A549 (cell line): ENCODE data around the gene CD40LG. TPM values are rescaled to one million over a fixed set of nuclear protein-coding genes. Genes with fewer than 3 reads are reported as not detected.

ENCODE experiments used
- ATAC-seq, 2 experiments: fragments of 200-7000 bp in 1 of 2; fragments of >200 bp in 1 of 2; cut with Nextera tagmentation in 1 of 2; cut with Tn5 transposase in 1 of 2; 3 replicates each; pipeline versions ENCODE4 v1.8.0 to v1.9.1; 2018 to 2020; ENCODE audit warnings: mild to moderate bottlenecking in 1 of 2, moderate library complexity in 1 of 2
- CTCF ChIA-PET: fragments of 300-600 bp; sonication (Branson Sonifier 250); formaldehyde crosslinking; extraction: SDS; loops from one replicate; lab custom pipeline; 2021; ENCODE audit warnings: antibody characterized with exemption, inconsistent platforms; lab: Yijun Ruan, JAX
- POLR2A ChIA-PET: fragments of 350-600 bp; formaldehyde crosslinking; extraction: SDS; loops from one replicate; lab custom pipeline; 2021; ENCODE audit warnings: antibody characterized with exemption, inconsistent platforms; lab: Yijun Ruan, JAX
- DNase-seq, 2 experiments: peaks; one replicate each; pipeline versions ENCODE4 v3.0.0 to v3.0.0-alpha.2; 2011 to 2016; ENCODE audit warnings: low read depth in 1 of 2, low spot score in 1 of 2
- FAIRE-seq: peaks from 2 replicates; lab custom pipeline; 2011; peaks lifted over from hg19 to GRCh38; lab: Jason Lieb, UNC
- H3K27ac ChIP-seq, 2 experiments: fragments of >200 bp; sonication (Bioruptor Twin); formaldehyde crosslinking; 3 replicates each; pipeline ENCODE4 v1.5.1; 2016 to 2017
- H3K4me1 ChIP-seq: fragments of >200 bp; sonication (Bioruptor Twin); formaldehyde crosslinking; 3 replicates; pipeline ENCODE4 v1.6.1; 2016
- H3K4me2 ChIP-seq: fragments of >200 bp; sonication (Bioruptor Twin); formaldehyde crosslinking; 3 replicates; pipeline ENCODE4 v1.6.1; 2016
- H3K4me3 ChIP-seq: fragments of >200 bp; sonication (Bioruptor Twin); formaldehyde crosslinking; 3 replicates; pipeline ENCODE4 v1.5.1; 2016
- H3K9me3 ChIP-seq: fragments of >200 bp; sonication (Bioruptor Twin); formaldehyde crosslinking; 3 replicates; pipeline ENCODE4 v1.6.1; 2016
- BCL3 ChIP-seq: fragments of >200 bp; sonication (Bioruptor Twin); formaldehyde crosslinking; IDR thresholded peaks from 3 replicates; pipeline ENCODE4 v1.6.1; 2016
- CBX2 ChIP-seq: fragments of 200-600 bp; sonication (generic); IDR thresholded peaks from 2 replicates; pipeline ENCODE4 v1.6.1; 2016; ENCODE audit warnings: low read depth, mild to moderate bottlenecking, borderline replicate concordance
- CEBPB ChIP-seq, 2 experiments: fragments of >200 bp in 1 of 2; sonication (Bioruptor Twin) in 1 of 2; formaldehyde crosslinking in 1 of 2; IDR thresholded peaks; 2 replicates each; pipeline ENCODE4 v1.6.1; 2012 to 2016
- EHF ChIP-seq: fragments of 250-450 bp; sonication (Bioruptor Pico); IDR thresholded peaks from 2 replicates; pipeline ENCODE4 v1.5.0; 2020; ENCODE audit warnings: mild to moderate bottlenecking
- ELK1 ChIP-seq: fragments of 150-350 bp; IDR thresholded peaks from 2 replicates; pipeline ENCODE4 v1.6.1; 2014; ENCODE audit warnings: low read depth, mild to moderate bottlenecking, low read length
- HMGXB4 ChIP-seq: fragments of 250-450 bp; sonication (Bioruptor Pico); IDR thresholded peaks from 2 replicates; pipeline ENCODE4 v1.5.0; 2021; ENCODE audit warnings: mild to moderate bottlenecking, moderate library complexity, borderline replicate concordance
- JUNB ChIP-seq: fragments of >200 bp; sonication (Bioruptor Twin); formaldehyde crosslinking; IDR thresholded peaks from 2 replicates; pipeline ENCODE4 v1.6.1; 2016
- KDM5A ChIP-seq: fragments of 200-600 bp; sonication (generic); IDR thresholded peaks from 2 replicates; pipeline ENCODE4 v1.6.1; 2016; ENCODE audit warnings: antibody characterized with exemption, mild to moderate bottlenecking
- MAX ChIP-seq: IDR thresholded peaks from 2 replicates; pipeline ENCODE4 v1.6.1; 2012
- MYC ChIP-seq: IDR thresholded peaks from 2 replicates; pipeline ENCODE4 v1.6.1; 2012; ENCODE audit warnings: mild to moderate bottlenecking, inconsistent platforms, low read length, improper control_type of control experiment, borderline replicate concordance
- NR3C1 ChIP-seq: fragments of >200 bp; sonication (Bioruptor Twin); formaldehyde crosslinking; IDR thresholded peaks from 3 replicates; pipeline ENCODE4 v1.6.1; 2017
- RCOR1 ChIP-seq: fragments of 150-350 bp; IDR thresholded peaks from 2 replicates; pipeline ENCODE4 v1.6.1; 2014; ENCODE audit warnings: antibody characterized with exemption, low read length, low read depth
- REST ChIP-seq: fragments of 200-600 bp; sonication (generic); IDR thresholded peaks from 2 replicates; pipeline ENCODE4 v1.6.1; 2016; ENCODE audit warnings: antibody characterized with exemption, mild to moderate bottlenecking, moderate library complexity
- SMC3 ChIP-seq: fragments of >200 bp; sonication (Bioruptor Twin); formaldehyde crosslinking; IDR thresholded peaks from 3 replicates; pipeline ENCODE4 v1.6.1; 2018; ENCODE audit warnings: inconsistent platforms
- USF2 ChIP-seq: fragments of 450-650 bp; IDR thresholded peaks from 2 replicates; pipeline ENCODE4 v1.6.1; 2014; ENCODE audit warnings: antibody characterized with exemption
- ZC3H11A ChIP-seq: fragments of 450-650 bp; IDR thresholded peaks from 2 replicates; pipeline ENCODE4 v1.6.1; 2014; ENCODE audit warnings: antibody characterized with exemption, mild to moderate bottlenecking
- ZNF302 ChIP-seq: fragments of 250-450 bp; sonication (Bioruptor Pico); IDR thresholded peaks from 2 replicates; pipeline ENCODE4 v1.9.0; 2021; ENCODE audit warnings: inconsistent platforms, mild to moderate bottlenecking, moderate library complexity
- ZSCAN20 ChIP-seq: fragments of 250-450 bp; sonication (Bioruptor Pico); IDR thresholded peaks from 2 replicates; pipeline ENCODE4 v1.8.0; 2022; ENCODE audit warnings: mild to moderate bottlenecking, moderate library complexity
- WGBS: methylation state at CpG from one replicate; pipeline ENCODE4 v1.1.6; 2017; ENCODE audit errors: missing lambda C conversion rate; 5-methylcytosine and 5-hydroxymethylcytosine counted together
- polyA plus RNA-seq, 4 experiments: library from polyadenylated mRNA; depleted of rRNA in 3 of 4; stranded (reverse); fragments of >200 nt; fragmentation: RNase III in 1 of 4; extraction: RNeasy Plus Mini Kit Qiagen cat#74134 plus additional on column Dnase treatment in 1 of 4; gene quantifications; 2 replicates in 3 of 4; 3 replicates in 1 of 4; pipeline ENCODE4 v1.2.3, GENCODE V29; 2011 to 2017

The CD40LG gene
- polyA plus RNA-seq, 2 of the 4 experiments (the other 2 are of a cell fraction), result not detected

GRCh38 chrX:136646602-136647239, 1.2 kb upstream of the CD40LG start:
- H3K4me3 ChIP-seq, result no peak overlapping the region
- FAIRE-seq, result no peak
- H3K4me1 ChIP-seq, result no peaks in the 10 kb centered on the region
- WGBS, result 0% methylated on average over 4 of the region's 5 CpGs
- CTCF ChIA-PET, result interaction anchor here (1.3 kb wide), 1 partner anchor 48 kb away, joined by 4 read pairs; no protein-coding TSS in a partner anchor
- ATAC-seq, result no peak
- no peak overlapping the region for H3K4me2 ChIP-seq
- TF ChIP-seq MAX (no peak), CBX2 (no peak), RCOR1 (no peak), EHF (CRISPR knock-in tag) (no peak), KDM5A (no peak), USF2 (no peak), NR3C1 (no peak), ELK1 (no peak), SMC3 (no peak), ZNF302 (CRISPR knock-in tag) (no peak)
- POLR2A ChIA-PET, result no interaction called here
- DNase-seq, result no peak
- no peak overlapping the region for H3K27ac ChIP-seq
- no peaks in the 10 kb centered on the region for H3K9me3 ChIP-seq

GRCh38 chrX:136650811-136651210, 2.9 kb downstream of the CD40LG start:
- no peak overlapping the region for H3K27ac ChIP-seq
- H3K4me2 ChIP-seq, result no peak overlapping the region
- H3K9me3 ChIP-seq, result no peaks in the 10 kb centered on the region
- no peak for FAIRE-seq
- TF ChIP-seq CEBPB (IDR thresholded peaks at IDR 0.05), result no peak
- no peak for TF ChIP-seq MYC
- no peak for TF ChIP-seq JUNB
- TF ChIP-seq ZC3H11A, result no peak
- TF ChIP-seq REST, result no peak
- no peak for TF ChIP-seq ZSCAN20 (CRISPR knock-in tag)
- no peak for TF ChIP-seq BCL3
- no peak for TF ChIP-seq HMGXB4 (CRISPR knock-in tag)
- TF ChIP-seq ZNF302 (CRISPR knock-in tag), result no peak
- WGBS, result 71% methylated on average over 3 of the region's 3 CpGs
- POLR2A ChIA-PET, result no interaction called here
- CTCF ChIA-PET, result no interaction called here
- no peak for DNase-seq
- no peak overlapping the region for H3K4me3 ChIP-seq
- ATAC-seq, result no peak
- H3K4me1 ChIP-seq, result no peaks in the 10 kb centered on the region
